Measurements from ENCODE around the gene ADSS1.

DNA sequence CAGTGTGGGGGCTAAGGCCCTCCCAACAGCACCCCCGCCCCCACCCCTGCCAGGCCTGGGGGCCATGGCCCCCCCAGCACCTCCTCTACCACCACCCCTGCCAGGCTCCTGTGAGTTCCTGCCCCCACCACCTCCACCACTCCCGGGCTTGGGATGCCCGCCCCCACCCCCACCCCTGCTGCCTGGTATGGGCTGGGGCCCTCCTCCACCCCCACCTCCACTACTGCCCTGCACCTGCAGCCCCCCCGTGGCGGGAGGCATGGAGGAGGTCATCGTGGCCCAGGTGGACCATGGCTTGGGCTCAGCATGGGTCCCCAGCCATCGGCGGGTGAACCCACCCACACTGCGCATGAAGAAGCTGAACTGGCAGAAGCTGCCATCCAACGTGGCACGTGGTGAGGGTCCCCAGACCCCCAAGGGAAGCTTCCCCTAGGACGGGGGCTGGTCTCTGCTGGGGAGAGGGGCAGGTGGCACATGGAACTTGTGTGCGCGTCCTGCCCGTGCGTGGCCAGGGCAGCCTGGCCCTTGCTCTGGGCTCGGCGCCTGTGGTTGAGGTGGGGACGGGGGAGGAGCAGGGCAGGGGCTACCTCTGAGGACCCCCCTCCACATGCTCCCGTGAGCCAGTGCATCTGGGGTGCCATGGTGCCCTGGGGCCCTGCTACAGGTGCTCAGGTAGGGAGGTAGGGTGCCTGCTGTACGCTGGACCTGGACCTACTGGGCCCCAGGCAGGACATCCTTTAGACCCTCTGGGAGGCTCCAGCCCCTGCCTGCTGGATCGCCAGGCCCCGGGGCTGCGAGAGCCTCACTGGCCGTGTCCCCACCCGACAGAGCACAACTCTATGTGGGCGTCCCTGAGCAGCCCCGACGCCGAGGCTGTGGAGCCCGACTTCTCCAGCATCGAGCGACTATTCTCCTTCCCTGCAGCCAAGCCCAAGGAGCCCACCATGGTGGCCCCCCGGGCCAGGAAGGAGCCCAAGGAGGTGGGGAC lies 16.1 kb upstream of the ADSS1 start:
- TF ChIP-seq YY1 (IDR thresholded peaks at IDR 0.05; ENCODE audit: extremely low read depth, insufficient replicate concordance, low read depth, low read length) (no peak), SIN3A (IDR thresholded peaks at IDR 0.05; ENCODE audit: low read depth) (no peak), POLR2AphosphoS5 (IDR thresholded peaks at IDR 0.05; ENCODE audit: low read depth, low read length) (no peak), POLR2A (IDR thresholded peaks at IDR 0.05; ENCODE audit: borderline replicate concordance, extremely low read depth, insufficient read depth, insufficient read length) (no peak), EZH2phosphoT487 (IDR thresholded peaks at IDR 0.05; ENCODE audit: borderline replicate concordance) (no peak), ZNF274 (IDR thresholded peaks at IDR 0.05; ENCODE audit: low read depth, low read length) (no peak), RAD21 (IDR thresholded peaks at IDR 0.05; ENCODE audit: low read depth) (no peak)
- TF ChIP-seq, protein P1, sequence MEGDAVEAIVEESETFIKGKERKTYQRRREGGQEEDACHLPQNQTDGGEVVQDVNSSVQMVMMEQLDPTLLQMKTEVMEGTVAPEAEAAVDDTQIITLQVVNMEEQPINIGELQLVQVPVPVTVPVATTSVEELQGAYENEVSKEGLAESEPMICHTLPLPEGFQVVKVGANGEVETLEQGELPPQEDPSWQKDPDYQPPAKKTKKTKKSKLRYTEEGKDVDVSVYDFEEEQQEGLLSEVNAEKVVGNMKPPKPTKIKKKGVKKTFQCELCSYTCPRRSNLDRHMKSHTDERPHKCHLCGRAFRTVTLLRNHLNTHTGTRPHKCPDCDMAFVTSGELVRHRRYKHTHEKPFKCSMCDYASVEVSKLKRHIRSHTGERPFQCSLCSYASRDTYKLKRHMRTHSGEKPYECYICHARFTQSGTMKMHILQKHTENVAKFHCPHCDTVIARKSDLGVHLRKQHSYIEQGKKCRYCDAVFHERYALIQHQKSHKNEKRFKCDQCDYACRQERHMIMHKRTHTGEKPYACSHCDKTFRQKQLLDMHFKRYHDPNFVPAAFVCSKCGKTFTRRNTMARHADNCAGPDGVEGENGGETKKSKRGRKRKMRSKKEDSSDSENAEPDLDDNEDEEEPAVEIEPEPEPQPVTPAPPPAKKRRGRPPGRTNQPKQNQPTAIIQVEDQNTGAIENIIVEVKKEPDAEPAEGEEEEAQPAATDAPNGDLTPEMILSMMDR (IDR thresholded peaks at IDR 0.05 in 2 of 3, conservative IDR thresholded peaks at IDR 0.05 in 1 of 3; ENCODE audit: borderline replicate concordance in 1 of 3, insufficient read depth in 1 of 3, low read depth in 2 of 3, low read length in 2 of 3): no peak
- TF ChIP-seq, protein P2, sequence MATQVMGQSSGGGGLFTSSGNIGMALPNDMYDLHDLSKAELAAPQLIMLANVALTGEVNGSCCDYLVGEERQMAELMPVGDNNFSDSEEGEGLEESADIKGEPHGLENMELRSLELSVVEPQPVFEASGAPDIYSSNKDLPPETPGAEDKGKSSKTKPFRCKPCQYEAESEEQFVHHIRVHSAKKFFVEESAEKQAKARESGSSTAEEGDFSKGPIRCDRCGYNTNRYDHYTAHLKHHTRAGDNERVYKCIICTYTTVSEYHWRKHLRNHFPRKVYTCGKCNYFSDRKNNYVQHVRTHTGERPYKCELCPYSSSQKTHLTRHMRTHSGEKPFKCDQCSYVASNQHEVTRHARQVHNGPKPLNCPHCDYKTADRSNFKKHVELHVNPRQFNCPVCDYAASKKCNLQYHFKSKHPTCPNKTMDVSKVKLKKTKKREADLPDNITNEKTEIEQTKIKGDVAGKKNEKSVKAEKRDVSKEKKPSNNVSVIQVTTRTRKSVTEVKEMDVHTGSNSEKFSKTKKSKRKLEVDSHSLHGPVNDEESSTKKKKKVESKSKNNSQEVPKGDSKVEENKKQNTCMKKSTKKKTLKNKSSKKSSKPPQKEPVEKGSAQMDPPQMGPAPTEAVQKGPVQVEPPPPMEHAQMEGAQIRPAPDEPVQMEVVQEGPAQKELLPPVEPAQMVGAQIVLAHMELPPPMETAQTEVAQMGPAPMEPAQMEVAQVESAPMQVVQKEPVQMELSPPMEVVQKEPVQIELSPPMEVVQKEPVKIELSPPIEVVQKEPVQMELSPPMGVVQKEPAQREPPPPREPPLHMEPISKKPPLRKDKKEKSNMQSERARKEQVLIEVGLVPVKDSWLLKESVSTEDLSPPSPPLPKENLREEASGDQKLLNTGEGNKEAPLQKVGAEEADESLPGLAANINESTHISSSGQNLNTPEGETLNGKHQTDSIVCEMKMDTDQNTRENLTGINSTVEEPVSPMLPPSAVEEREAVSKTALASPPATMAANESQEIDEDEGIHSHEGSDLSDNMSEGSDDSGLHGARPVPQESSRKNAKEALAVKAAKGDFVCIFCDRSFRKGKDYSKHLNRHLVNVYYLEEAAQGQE (IDR thresholded peaks at IDR 0.05; ENCODE audit: low read depth): no peak
- TF ChIP-seq, protein P3, sequence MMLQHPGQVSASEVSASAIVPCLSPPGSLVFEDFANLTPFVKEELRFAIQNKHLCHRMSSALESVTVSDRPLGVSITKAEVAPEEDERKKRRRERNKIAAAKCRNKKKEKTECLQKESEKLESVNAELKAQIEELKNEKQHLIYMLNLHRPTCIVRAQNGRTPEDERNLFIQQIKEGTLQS (IDR thresholded peaks at IDR 0.05): no peak
